Measurements from ENCODE around the gene PRM1. TPM values are rescaled to one million over a fixed set of nuclear protein-coding genes. Genes with fewer than 3 reads are reported as not detected.

The PRM1 gene
- total and polyA plus RNA-seq, 2 of the 13 experiments (the other 11 are each of a cell fraction or from before 2014, with no cell fraction given): not detected

- H3K27ac ChIP-seq (ENCODE audit: extremely low read length, insufficient read depth, low read length): no peak overlapping the region
- DNase-seq (ENCODE audit: low spot score) (no peak), ATAC-seq (no peak), FAIRE-seq (no peak)
- no peak overlapping the region for H2AFZ ChIP-seq (ENCODE audit: low read length)
- H3K9ac ChIP-seq (ENCODE audit: insufficient read depth, low read depth, low read length): no peak overlapping the region
- ChIA-PET CTCF (ENCODE audit: low intra/inter-chr PET ratio, low total read pairs) (no interaction called here), POLR2A (interaction anchor here (0.8 to 2.6 kb wide), 18 partner anchors 9 to 307 kb away, joined by 3 to 14 read pairs (median 4); partner anchors contain the start of genes CLEC16A and PRM3)
- H3K4me1 ChIP-seq (ENCODE audit: insufficient read depth, low read length): peaks cover 60% of the 10 kb centered on the region
- peaks cover 47% of the 10 kb centered on the region for H4K20me1 ChIP-seq (ENCODE audit: insufficient read depth, low read length)
- no peak overlapping the region for H3K4me3 ChIP-seq (replicated peaks in 1 of 3; ENCODE audit: insufficient read depth in 1 of 3, low read depth in 2 of 3, low read length in 3 of 3)
- no peaks in the 10 kb centered on the region for H3K9me3 ChIP-seq (ENCODE audit: low read length)
- WGBS (ENCODE audit: low lambda C conversion rate): 62% methylated on average over 18 of the region's 18 CpGs
- no TSS peak for BruUV-seq (replicated peaks)
- intact Hi-C loops (cut with micrococcal nuclease; ENCODE audit: unreplicated experiment): no loop called here
- no peaks in the 10 kb centered on the region; a peak in 1 of 5 replicates for H3K27me3 ChIP-seq (ENCODE audit: control insufficient read depth in 1 of 2, insufficient read depth in 2 of 2, low read length in 2 of 2)
- H3K36me3 ChIP-seq (replicated peaks in 1 of 2; ENCODE audit: control insufficient read depth in 1 of 2, insufficient read depth in 2 of 2, low read length in 2 of 2): peaks cover 2 to 8% of the 10 kb centered on the region in 2 experiments; a peak in 4 of 5 replicates
- peaks cover 27% of the 10 kb centered on the region for H3K79me2 ChIP-seq (ENCODE audit: insufficient read depth, low read length)
- peak overlapping the region; percentile 32 for H3K4me2 ChIP-seq (ENCODE audit: low read depth, low read length)
- in situ Hi-C loops (cut with HindIII; ENCODE audit: extremely low pct_ligation_motif_present, low pct_unique_long_range_greater_than_20kb): no loop called here
- no peak for TF ChIP-seq ZNF180 (CRISPR knock-in tag; IDR thresholded peaks at IDR 0.05; ENCODE audit: borderline replicate concordance, low read depth)
- 0 out of 2 replicates have a peak, but pooled peaks have one; percentile 14 for TF ChIP-seq MED1 (CRISPR knock-in tag; IDR thresholded peaks at IDR 0.05)
- TF ChIP-seq GPN1 (CRISPR knock-in tag; IDR thresholded peaks at IDR 0.05; ENCODE audit: borderline replicate concordance): no peak
- 0 out of 2 replicates have a peak, but pooled peaks have one; percentile 16 for TF ChIP-seq STAT5B (CRISPR knock-in tag; IDR thresholded peaks at IDR 0.05)
- no peak for TF ChIP-seq ZNF816 (CRISPR knock-in tag; IDR thresholded peaks at IDR 0.05; ENCODE audit: borderline replicate concordance)
- 0 out of 2 replicates have a peak, but pooled peaks have one; percentile 14 for TF ChIP-seq MBD4 (IDR thresholded peaks at IDR 0.05; ENCODE audit: borderline replicate concordance, low read length)
- no peak for TF ChIP-seq GATAD1 (CRISPR knock-in tag; IDR thresholded peaks at IDR 0.05)
- TF ChIP-seq HNF1B (CRISPR knock-in tag; IDR thresholded peaks at IDR 0.05): 0 out of 2 replicates have a peak, but pooled peaks have one; percentile 61
- peak; percentile 65 for TF ChIP-seq RBFOX2 (IDR thresholded peaks at IDR 0.05; ENCODE audit: low read depth, low read length)
- TF ChIP-seq SOX6 (IDR thresholded peaks at IDR 0.05): no peak
- peak; percentile 35; the same call in 1 of the 2 replicates for TF ChIP-seq SOX6 (CRISPR knock-in tag; IDR thresholded peaks at IDR 0.05)
- TF ChIP-seq KDM3A (CRISPR knock-in tag; IDR thresholded peaks at IDR 0.05; ENCODE audit: low read depth): no peak
- peak; percentile 44 for TF ChIP-seq SRSF1 (optimal IDR thresholded peaks at IDR 0.05; ENCODE audit: low read depth, low read length)
- peak in 1 of 2 experiments; percentile 6; a peak in 1 of 4 replicates for TF ChIP-seq POLR2A (IDR thresholded peaks at IDR 0.05; ENCODE audit: insufficient read depth in 1 of 2, low read depth in 2 of 2, low read length in 2 of 2)
- TF ChIP-seq ZFX (CRISPR knock-in tag; IDR thresholded peaks at IDR 0.05; ENCODE audit: low read depth): peak; percentile 3; the same call in 1 of the 2 replicates
- 0 out of 2 replicates have a peak, but pooled peaks have one; percentile 68 for TF ChIP-seq CAMTA2 (CRISPR knock-in tag; IDR thresholded peaks at IDR 0.05; ENCODE audit: borderline replicate concordance)
- TF ChIP-seq TCF7 (IDR thresholded peaks at IDR 0.05; ENCODE audit: low read depth): no peak
- TF ChIP-seq DNMT1 (CRISPR knock-in tag; IDR thresholded peaks at IDR 0.05): peak; percentile 69; the same call in 1 of the 2 replicates
- TF ChIP-seq ZNF160 (CRISPR knock-in tag; IDR thresholded peaks at IDR 0.05): no peak
- TF ChIP-seq, protein P1, sequence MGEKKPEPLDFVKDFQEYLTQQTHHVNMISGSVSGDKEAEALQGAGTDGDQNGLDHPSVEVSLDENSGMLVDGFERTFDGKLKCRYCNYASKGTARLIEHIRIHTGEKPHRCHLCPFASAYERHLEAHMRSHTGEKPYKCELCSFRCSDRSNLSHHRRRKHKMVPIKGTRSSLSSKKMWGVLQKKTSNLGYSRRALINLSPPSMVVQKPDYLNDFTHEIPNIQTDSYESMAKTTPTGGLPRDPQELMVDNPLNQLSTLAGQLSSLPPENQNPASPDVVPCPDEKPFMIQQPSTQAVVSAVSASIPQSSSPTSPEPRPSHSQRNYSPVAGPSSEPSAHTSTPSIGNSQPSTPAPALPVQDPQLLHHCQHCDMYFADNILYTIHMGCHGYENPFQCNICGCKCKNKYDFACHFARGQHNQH (CRISPR knock-in tag; IDR thresholded peaks at IDR 0.05): no peak
Measured at GRCh38 chr16:11251525-11252481, 29.3 kb downstream of the PRM1 start.
